HFF-Myc (cell line): Measurements from ENCODE around the gene SMC4.

Source experiments
- DNase-seq: peaks from one replicate; pipeline ENCODE4 v3.0.0-alpha.2; 2011; ENCODE audit warnings: low read depth; ENCODE audit errors: extremely low read depth
- H3K4me3 ChIP-seq: replicated peaks from 2 replicates; pipeline ENCODE4 v1.5.1; 2011; ENCODE audit warnings: low read depth, mild to moderate bottlenecking, control low read depth, low read length
- CTCF ChIP-seq: IDR thresholded peaks from 2 replicates; pipeline ENCODE4 v1.5.1; 2012; ENCODE audit warnings: mild to moderate bottlenecking, low read depth, low read length, control low read depth; ENCODE audit errors: missing control alignments

The SMC4 gene

GRCh38 chr3:160370987-160371857 lies 28.2 kb upstream of the SMC4 start:
- no peak for TF ChIP-seq CTCF
- DNase-seq = no peak
- no peak overlapping the region for H3K4me3 ChIP-seq

- no peak for DNase-seq
- TF ChIP-seq CTCF = no peak
- no peak overlapping the region for H3K4me3 ChIP-seq
Measured at GRCh38 chr3:160372780-160373179, 26.7 kb upstream of the SMC4 start.

- no peak overlapping the region for H3K4me3 ChIP-seq
- TF ChIP-seq CTCF = no peak
- DNase-seq = no peak
Measured at GRCh38 chr3:160373655-160374054, 25.8 kb upstream of the SMC4 start.

GRCh38 chr3:160374472-160374871 lies 25.0 kb upstream of the SMC4 start:
- H3K4me3 ChIP-seq = no peak overlapping the region
- DNase-seq = no peak

GRCh38 chr3:160374925-160375324 lies 24.5 kb upstream of the SMC4 start:
- DNase-seq = no peak
- H3K4me3 ChIP-seq = no peak overlapping the region
- TF ChIP-seq CTCF = no peak

More at GRCh38 chr3:160374472-160374871, 25.0 kb upstream of the SMC4 start:
- TF ChIP-seq CTCF = no peak

GRCh38 chr3:160376681-160377080 lies 22.8 kb upstream of the SMC4 start:
- no peak for DNase-seq
- no peak overlapping the region for H3K4me3 ChIP-seq
- no peak for TF ChIP-seq CTCF
